ENCODE results near the gene DHX57.
"Not testable (repeated sequence)": the region's sequence is repeated elsewhere in the genome, so short reads cannot be mapped to it uniquely, and the experiment has no call there.

DHX57 gene

DNA sequence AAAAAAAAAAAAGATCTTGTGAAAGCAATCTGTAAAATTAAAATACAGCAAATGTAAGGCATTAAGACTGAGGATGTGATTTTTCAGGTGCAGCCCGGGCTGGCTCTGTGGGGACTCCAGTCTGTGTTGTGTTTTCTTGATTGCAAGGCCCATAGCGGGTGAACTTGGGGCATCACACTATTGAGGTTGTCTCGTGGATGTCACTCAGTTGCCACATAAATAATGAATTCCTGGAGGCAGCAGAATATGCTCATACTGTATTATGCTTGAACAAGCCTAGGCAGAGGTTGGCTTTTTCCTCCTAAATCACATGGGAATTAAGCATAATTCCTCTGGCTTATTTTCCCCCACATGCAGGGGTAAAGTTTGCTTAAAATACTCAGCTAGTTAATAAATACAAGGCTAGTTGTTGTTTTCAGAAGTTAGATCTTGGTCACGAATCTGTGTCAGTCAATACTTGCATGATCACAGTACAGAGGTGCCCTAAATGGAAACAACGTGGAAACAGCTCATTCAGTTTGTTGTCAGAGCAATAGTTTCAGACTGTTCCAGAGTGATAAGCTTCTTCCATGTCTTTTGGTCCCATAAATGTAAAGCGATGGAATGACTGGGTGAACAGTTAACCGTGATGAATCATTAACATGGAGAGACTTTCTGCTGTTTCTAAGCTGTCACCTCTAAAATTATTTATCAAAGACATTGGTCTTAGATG, 81.3 kb downstream of the DHX57 start:
- no peak for DNase-seq

DNA sequence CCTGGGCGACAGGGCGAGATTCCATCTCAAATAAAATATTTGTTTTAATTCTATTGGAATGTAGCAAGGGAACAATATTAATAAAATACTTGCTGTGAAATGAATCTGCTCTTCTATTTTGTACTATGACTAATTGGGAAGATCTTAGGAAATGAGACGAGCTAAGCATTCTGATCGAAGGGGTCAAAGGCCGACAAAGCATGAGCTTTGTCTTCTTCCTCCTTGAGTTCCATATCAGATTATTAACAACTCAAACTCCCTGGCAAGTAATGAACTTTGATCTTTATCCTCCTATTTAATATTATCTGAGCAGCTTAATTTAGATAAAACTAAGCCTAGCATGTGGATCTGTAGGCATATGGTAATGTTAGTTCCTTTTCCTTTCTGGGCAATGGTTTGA, 82.2 kb downstream of the DHX57 start:
- DNase-seq, result no peak

DNA sequence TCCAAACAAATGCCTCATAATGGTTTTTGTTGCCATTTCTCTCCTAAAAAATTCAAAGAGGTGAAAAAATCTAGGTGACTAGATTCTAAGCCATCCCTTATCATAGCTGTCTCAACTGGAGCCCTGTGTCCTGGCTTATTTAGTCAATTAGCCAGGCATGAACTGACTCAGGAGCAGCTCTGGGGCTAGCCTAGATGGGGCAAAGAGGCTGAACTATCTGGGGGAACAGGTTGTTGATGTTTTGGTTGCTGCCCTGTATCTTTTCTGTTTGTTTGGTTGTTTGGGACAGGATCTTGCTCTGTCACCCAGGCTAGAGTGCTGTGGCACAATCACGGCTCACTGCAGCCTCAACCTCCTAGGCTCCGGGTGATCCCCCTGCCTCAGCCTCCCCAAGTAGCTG, 83.0 kb downstream of the DHX57 start:
- no peak for DNase-seq

DNA sequence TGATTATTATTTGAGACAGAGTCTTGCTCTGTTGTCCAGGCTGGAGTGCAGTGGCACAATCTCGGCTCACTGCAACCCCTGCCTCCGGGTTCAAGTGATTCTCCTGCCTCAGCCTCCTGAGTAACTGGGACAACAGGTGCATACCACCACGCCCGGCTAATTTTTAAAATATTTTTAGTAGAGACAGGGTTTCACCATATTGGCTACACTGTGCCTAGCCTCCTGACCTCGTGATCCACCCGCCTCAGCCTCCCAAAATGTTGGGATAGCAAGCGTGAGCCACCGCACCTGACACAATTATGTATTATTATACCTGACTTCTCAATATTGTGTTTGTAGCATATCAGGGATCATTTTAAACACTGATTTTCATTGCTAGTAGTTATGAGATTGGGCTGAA, 83.4 kb downstream of the DHX57 start:
- DNase-seq, result not testable (repeated sequence)

DNA sequence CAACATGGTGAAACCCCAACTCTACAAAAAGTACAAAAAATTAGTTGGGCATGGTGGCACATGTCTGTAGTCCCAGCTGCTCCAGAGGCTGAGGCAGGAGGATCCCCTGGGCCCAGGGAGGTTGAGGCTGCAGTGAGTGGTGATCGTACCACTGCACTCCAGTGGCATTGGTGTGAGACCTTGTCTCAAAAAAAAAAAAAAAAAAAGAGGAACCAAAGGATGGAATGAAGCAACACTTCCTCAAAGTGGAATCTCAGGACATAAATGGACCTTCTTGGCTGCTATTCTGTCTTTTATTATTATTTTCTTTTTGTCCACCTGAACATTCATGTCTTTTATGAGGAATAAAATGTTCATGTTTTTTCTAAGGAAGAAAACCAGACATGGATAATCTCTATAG, 84.0 kb downstream of the DHX57 start:
- no peak for DNase-seq

DNA sequence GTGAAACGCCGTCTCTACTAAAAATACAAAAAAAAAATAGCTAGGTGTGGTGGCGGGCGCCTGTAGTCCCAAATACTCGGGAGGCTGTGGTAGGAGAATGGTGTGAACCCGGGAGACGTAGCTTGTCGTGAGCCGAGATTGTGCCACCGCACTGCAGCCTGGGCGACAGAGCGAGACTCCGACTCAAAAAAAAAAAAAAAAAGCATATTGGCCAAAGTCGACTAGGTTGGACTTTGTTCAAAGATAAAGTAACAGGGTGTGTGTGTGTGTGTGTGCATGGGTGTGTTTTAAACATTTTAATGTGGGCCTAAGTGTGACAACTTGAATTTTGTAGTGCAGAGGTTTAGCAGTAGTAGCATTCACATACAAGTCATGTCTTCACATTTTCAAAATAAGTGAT, 86.0 kb downstream of the DHX57 start:
- DNase-seq, result no peak

DNA sequence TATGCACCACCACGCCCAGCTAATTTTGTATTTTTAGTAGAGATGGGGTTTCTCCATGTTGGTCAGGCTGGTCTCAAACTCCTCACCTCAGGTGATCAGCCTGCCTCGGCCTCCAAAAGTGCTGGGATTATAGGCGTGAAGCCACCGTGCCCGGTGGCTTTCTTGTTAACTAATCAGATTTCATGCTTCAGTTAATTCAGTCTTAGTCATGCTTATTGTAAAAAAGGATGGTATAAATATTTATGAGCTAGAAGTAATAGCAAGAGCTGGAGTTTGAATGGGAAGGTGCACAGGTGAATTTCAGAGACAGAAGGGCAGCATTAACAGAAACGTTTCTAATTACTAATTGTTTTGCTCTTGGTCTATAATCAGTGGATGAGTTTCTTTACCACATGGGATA, 87.4 kb downstream of the DHX57 start:
- DNase-seq, result no peak

DNA sequence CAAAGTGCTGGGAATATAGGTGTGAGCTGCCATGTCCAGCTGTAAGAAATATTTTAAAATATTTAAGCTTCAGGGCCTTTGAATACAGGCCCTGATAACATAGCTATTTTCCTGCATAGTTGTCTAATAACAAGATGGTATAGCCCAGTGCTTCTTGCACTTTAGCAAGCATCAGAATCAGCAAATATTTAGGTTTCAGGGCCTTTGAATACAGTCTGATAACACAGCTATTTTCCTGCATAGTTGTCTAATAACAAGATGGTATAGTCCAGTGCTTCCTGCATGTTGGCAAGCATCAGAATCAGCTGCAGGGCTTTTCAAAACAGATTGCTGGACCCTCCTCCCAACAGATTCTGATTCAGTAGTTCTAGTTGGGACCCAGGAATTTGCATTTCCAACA, 92.1 kb downstream of the DHX57 start:
- no peak for DNase-seq

DNA sequence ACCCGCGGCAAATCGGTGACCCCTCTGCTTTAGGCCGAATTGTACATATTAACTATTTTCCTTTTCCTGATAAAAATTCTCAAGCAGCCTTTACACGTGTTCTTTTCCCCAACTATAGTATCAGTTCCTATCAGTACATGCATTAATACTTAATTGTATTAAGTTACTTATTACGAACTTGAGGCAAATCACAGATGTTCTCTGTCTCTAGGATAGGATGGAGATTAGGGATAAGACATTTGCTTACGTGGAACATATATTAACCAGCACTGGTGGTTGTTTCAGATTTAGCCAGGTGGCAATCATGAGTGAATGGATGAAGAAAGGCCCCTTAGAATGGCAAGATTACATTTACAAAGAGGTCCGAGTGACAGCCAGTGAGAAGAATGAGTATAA, 97.0 kb downstream of the DHX57 start:
- DNase-seq, result no peak

DNA sequence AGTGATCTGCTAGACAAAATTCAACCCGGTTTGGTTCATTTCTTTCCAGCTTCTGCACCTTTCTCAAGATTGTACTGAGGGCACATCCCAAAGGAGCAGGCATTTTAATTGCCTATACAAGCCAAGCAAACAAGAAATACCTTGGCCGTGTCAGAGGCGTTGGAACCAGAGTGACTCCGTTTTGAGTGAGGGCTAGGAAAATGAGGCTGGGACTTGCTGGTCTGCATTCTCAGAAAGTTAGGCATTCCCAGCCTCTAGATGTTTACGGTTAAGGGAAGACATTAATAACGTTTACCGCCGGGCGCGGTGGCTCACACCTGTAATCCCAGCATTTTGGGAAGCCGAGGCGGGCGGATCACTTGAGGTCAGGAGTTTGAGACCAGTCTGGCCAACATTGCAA, 99.2 kb downstream of the DHX57 start:
- no peak for DNase-seq

DNA sequence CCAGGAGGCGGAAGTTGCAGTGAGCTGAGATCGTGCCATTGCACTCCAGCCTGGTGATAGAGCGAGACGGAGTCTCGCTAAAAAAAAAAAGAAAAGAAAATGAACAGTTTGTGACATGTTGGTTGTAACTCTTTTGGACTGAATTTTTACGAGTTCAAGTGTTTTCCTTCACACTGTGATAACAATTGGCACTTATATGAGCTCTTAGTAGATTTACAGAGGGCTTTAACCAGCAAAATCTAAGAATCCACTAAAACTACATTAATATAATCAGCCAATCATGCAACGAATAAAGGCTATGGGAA, 99.9 kb downstream of the DHX57 start:
- DNase-seq, result no peak

DNA sequence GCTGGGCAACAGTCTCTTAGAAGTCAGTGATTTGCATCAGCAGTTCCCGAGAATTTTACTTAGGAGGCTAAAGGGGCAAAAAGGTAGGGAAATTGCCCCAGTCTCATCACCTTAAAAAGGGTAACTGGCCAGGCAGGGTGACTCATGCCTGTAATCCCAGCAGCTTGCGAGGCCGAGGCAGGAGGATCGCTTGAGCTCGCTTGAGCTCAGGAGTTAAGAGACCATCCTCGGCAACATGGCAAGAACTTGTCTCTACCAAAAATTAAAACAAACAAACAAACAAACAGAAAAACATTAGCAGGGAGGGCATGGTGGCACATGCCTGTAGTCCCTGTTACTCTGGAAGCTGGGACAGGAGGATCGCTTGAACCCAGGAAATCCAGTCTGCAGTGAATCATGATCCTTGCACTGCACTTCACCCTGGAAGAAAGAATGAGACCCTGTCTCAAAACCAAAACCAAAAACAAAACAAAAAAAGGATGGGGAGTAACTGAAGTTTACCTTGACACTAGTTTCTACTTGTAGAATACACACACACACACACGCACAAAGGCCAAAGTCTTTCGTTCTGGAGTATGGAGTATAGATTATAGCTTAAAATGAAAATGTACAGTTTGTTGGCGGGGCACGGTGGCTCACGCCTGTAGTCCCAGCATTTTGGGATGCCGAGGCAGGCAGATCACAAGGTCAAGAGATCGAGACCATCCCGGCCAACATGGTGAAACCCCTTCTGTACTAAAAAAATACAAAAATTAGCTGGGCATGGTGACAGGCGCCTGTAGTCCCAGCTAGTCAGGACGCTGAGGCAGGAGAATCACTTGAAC, 100.4 kb downstream of the DHX57 start:
- no peak for DNase-seq

DNA sequence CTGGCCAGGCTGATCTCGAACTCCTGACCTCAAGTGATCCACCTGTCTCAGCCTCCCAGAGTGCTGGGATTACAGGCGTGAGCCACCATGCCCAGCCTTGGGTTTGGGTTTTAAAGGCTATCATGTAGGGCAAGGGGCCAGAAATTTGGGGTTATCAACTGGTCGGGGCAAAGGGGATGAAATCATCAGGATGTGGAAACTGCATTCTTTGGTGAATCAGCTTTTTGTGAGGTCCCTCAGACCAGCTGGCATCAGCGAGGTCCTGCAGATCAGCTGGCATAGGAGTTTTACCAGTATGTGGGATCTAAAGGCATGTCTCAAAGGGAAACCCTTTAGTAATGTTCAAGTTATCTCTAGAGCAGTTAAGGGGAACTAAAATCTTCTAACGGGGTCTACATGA, 104.1 kb downstream of the DHX57 start:
- no peak for DNase-seq

DNA sequence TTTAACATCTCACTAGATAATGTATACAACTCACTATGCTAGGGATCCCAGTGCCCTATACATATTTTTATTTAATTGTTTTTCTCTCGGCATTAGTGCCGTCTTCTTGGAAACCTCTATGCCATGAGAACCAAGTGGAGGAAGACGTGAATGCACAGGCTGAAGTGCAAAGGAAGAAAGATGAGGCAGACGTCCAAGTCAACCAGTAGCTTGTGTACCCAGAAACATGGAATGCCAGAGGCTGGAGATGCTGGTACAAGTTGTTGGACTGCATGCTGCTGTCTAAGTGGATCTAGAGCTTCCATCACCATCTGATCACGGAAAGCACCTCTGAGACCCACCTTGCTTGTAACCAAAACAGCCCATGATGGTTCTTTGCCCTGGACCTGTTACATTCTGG, 110.2 kb downstream of the DHX57 start:
- no peak for DNase-seq

DNA sequence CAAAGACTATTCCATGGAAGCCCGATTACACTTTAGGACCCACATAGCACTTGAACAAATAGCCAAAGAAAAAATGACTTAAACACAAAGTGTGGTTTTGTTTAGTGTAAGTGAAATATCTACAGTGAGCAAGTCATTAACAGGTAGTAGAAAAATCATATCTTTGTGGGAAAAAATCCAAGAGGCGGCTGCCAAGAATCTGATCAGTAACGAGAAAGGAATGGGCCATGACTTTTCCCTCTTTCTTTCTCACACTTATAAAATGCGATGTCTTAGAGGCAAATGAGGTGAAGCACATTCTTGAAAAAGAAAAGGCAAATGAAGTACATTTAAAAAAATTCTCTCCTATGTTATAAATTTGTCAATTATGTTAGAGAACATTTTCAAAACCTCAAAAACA, 110.6 kb downstream of the DHX57 start:
- DNase-seq, result no peak

DNA sequence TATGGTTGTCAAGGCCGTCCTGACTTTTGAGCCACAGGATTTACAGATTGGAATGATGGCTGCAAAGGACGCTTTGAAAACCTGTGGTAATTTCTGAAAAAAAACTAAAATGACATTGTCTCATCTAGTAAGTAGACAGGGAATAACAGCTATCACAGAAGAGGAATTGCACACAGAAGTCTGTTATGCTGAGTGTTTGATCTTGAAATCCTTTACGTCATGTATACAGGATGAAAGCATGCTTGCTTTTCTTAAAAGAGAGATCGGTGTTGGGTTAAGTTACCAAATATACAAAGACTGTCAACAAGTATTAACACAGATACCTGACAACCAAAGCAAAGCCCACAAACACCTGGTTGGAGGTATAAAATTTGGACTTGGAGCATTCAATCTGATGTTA, 112.0 kb downstream of the DHX57 start:
- no peak for DNase-seq

DNA sequence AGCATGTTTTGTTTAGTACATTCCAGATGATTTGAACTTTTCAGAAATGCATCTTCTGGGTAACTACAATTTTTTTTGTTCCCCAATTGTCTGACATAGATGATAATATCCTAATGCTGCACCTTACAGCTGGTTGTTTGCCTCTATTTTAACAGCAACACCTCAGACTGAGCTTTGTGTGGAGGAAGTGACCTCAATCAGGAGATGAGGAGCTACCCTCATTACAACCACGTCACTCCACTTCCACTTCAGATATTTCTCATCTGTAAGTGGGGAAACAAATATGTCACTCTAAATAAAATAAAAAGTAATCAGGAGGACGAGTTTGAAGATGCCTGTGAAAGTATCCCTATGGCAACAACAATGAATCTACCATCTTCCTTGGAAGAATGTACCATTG, 112.5 kb downstream of the DHX57 start:
- DNase-seq, result no peak

DNA sequence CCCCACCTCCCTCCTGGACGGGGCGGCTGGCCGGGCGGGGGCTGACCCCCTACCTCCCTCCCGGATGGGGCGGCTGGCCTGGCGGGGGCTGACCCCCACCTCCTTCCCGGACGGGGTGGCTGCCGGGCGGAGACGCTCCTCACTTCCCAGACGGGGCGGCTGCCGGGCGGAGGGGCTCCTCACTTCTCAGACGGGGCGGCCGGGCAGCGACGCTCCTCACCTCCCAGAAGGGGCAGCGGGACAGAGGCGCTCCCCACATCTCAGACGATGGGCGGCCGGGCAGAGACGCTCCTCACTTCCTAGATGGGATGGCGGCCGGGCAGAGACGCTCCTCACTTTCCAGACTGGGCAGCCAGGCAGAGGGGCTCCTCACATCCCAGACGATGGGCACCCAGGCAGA, 119.8 kb downstream of the DHX57 start:
- not testable (repeated sequence) for DNase-seq

DNA sequence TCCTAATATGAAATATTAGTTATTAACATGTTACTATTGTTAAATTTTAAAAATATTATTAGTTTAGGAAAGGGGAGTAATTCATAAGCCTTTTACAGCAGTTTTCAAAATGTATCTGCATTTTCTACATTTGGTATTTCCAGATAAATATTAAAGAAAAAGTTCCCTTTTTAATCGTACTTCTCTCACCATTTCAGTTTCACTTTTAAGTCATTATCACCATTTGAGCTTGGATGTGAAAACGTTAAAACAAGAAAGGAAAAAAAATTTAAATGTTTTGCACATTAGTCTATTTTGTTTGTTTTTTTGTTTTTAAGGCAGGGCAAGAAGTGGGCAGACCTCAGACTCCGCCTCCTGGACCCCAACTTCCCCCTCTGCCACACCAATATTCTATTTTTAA, 121.2 kb downstream of the DHX57 start:
- no peak for DNase-seq

DNA sequence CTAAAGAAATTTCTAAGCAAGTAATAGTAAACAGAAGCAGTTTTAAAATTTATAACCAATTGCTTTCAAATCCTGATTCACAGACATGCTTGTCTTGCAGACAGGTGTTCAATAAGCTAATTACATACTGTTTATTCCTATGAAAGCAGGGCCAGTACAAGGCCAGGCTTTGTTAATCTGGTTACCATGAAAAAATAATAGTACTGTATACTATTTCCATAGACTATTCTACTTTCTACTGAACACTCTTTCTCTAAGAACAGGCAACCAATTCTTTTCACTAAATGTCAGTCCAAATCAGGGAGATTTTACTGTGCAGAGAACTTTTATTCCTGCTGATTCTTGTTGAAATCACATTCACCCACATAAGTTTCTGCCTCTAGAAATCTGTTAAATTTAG, 121.7 kb downstream of the DHX57 start:
- no peak for DNase-seq

DNA sequence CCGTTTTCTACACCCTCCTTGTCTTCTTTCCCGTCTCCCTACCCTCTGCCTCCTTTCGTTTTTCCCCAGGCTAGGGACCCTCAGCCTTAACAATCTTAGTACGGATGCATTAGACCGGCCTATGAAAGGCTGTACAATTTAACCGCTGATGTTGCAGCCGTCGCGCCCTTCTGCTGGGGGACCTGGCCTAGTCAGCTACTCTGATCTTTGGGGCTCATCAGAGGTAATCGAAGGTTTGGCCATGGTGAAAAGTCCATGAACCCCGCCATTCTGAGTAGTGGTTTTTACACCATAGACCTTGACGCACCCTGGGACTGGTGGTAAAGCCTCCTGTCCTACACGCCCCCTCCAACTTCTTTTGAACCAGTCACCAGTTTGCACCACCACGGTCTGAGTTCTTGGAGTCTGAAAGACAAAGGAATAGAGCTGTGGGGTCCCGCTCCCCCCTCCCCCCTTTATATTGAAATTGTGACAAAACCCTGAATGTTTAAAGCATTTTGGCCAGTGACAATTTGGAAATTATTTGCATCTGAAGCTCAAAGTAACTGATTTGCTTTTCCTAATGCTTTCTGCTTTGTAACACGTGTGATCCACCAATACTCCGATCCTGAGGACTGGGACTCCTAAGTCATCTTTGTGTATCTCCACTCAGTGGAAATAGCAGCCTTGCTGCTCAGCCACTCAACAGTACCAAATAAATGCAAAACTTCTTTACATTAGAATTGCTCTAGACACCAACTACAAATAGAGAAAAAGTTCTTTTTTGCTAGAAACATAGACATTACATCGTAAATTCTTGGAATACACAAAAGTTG, 123.9 kb downstream of the DHX57 start:
- peak; percentile 39 for DNase-seq

DNA sequence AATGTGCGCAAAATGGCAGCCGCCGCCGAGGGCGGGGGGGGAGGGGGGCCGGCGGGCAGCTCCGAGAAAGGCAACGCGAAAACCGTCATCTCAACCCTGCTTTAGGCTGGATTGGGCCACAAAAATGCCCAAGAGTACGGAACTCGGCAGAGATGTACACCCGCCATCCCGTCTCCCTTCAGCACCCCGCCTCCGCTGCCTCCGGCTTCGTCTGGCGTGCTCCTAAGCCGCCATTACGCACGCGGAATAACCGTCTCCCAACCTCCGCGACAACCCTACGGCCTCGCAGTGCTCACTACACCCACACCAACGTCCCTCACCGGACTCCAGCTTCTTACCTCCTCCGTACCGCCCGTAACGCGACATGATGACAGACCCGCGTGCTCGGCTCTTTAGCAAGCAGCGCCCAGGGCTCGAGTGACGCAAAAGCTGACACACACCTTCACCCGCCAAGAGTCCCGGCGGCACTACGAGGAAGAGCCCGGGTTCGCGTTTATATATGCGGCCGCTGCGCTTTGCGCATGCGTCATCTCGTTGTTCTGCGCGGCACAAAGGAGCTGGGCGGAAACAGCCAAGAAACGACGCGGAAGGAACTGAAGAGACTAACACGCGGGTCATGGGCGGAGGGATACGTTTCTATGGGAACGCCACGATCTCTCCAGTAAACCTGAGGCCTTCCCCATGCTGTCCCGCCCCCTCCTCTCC, 124.7 kb downstream of the DHX57 start, which contains the start of gene SRSF7:
SRSF7 (minus strand) TSS at position 471 of the 705 bp plus-strand sequence; CDS start at position 366, 105 bp downstream.
- peak; percentile 96 for DNase-seq

All from stimulated activated CD4-positive, alpha-beta T cell treated with anti-CD3 and anti-CD28 coated beads, Interleukin-1b, Interleukin-23, amount 100 ng/mL, for 48 hours (primary cell).